OCI-LY7 (cell line): ENCODE results near the gene TNFAIP1. TPM values are rescaled to one million over a fixed set of nuclear protein-coding genes. Genes with fewer than 3 reads are reported as not detected.

Source experiments
- BruUV-seq: library from RNA; stranded (reverse); fragments of 400-500 nt; replicated peaks from 2 replicates; lab custom pipeline; 2021; lab: Mats Ljungman, UMichigan
- CTCF ChIA-PET: fragments of 300-600 bp; sonication (Branson Sonifier 250); formaldehyde crosslinking; loops from one replicate; lab custom pipeline; 2022; ENCODE audit warnings: antibody characterized with exemption; ENCODE audit not compliant: unreplicated experiment; lab: Charles Lee
- POLR2A ChIA-PET: fragments of 300-600 bp; sonication (Branson Sonifier 250); formaldehyde crosslinking; loops from one replicate; lab custom pipeline; 2022; ENCODE audit warnings: antibody characterized with exemption; lab: Charles Lee
- DNase-seq: peaks from one replicate; pipeline ENCODE4 v3.0.0-alpha.2; 2015; ENCODE audit warnings: low spot score
- H2AFZ ChIP-seq: fragments of 200-600 bp; sonication (generic), shearing (Covaris generic); 2 replicates; pipeline ENCODE4 v1.6.1; 2014; ENCODE audit warnings: mild to moderate bottlenecking, antibody characterized with exemption, low read length, moderate library complexity
- H3K27ac ChIP-seq: fragments of 200-600 bp; sonication (generic); 2 replicates; pipeline ENCODE4 v1.5.1; 2014; ENCODE audit warnings: mixed run types, low read depth, mild to moderate bottlenecking, moderate library complexity, low read length, inconsistent platforms; ENCODE audit not compliant: poor library complexity, severe bottlenecking
- H3K36me3 ChIP-seq: fragments of 200-600 bp; sonication (generic); 2 replicates; pipeline ENCODE4 v1.6.1; 2014; ENCODE audit warnings: mild to moderate bottlenecking, antibody characterized with exemption, low read length, moderate library complexity, mixed read lengths; ENCODE audit not compliant: insufficient read depth
- H3K4me1 ChIP-seq: fragments of 200-600 bp; sonication (generic); 2 replicates; pipeline ENCODE4 v1.5.1; 2014; ENCODE audit warnings: mild to moderate bottlenecking, low read length; ENCODE audit not compliant: insufficient read depth, poor library complexity, severe bottlenecking
- H3K4me2 ChIP-seq: fragments of 200-600 bp; sonication (generic); 2 replicates; pipeline ENCODE4 v1.6.1; 2014; ENCODE audit warnings: mild to moderate bottlenecking, low read length
- H3K4me3 ChIP-seq: fragments of 200-600 bp; sonication (generic); 2 replicates; pipeline ENCODE4 v1.5.1; 2014; ENCODE audit warnings: mild to moderate bottlenecking, low read depth, low read length; ENCODE audit not compliant: poor library complexity, severe bottlenecking
- H3K79me2 ChIP-seq: fragments of 200-600 bp; sonication (generic); 2 replicates; pipeline ENCODE4 v1.6.1; 2016; ENCODE audit warnings: low read depth, mild to moderate bottlenecking, low read length, moderate library complexity, mixed read lengths; ENCODE audit not compliant: insufficient read depth
- H3K9me2 ChIP-seq: fragments of 200-600 bp; sonication (generic); 2 replicates; pipeline ENCODE4 v1.6.1; 2016; ENCODE audit warnings: mild to moderate bottlenecking, low read length, mixed read lengths; ENCODE audit not compliant: insufficient read depth
- H3K9me3 ChIP-seq: fragments of 200-600 bp; sonication (generic); 2 replicates; pipeline ENCODE4 v1.6.1; 2014; ENCODE audit warnings: mild to moderate bottlenecking, mixed run types, low read length, mixed read lengths
- H4K20me1 ChIP-seq: fragments of 200-600 bp; sonication (generic); 2 replicates; pipeline ENCODE4 v1.6.1; 2014; ENCODE audit warnings: mild to moderate bottlenecking, antibody characterized with exemption, low read length, moderate library complexity, mixed read lengths; ENCODE audit not compliant: insufficient read depth
- EZH2phosphoT487 ChIP-seq: fragments of 200-600 bp; sonication (generic); IDR thresholded peaks from 2 replicates; pipeline ENCODE4 v1.6.1; 2018; ENCODE audit warnings: low read depth, borderline replicate concordance, mild to moderate bottlenecking, mixed run types, antibody characterized with exemption, low read length, moderate library complexity, mixed read lengths
- intact Hi-C: fragments of 100-400 bp; cut with micrococcal nuclease; formaldehyde crosslinking; loops from one replicate; pipeline ENCODE4 v1.10.0; 2022; ENCODE audit not compliant: unreplicated experiment
- total RNA-seq, 2 experiments: library from RNA; depleted of rRNA in 1 of 2; stranded (reverse); fragments of >200 nt in 1 of 2; shearing (Covaris generic) in 1 of 2; gene quantifications; 2 replicates each; pipeline ENCODE4 v1.2.3, GENCODE V29; 2014 to 2022
- TF ChIP-seq, protein P1 (sequence below): fragments of 200-600 bp; sonication (generic); conservative IDR thresholded peaks from 2 replicates; pipeline ENCODE4 v1.5.1; 2014; ENCODE audit warnings: mild to moderate bottlenecking, antibody characterized with exemption, low read length, moderate library complexity, mixed read lengths

The TNFAIP1 gene
- total RNA-seq, 2 experiments from 2014 or later, result 14.7 to 15.5 TPM

DNA sequence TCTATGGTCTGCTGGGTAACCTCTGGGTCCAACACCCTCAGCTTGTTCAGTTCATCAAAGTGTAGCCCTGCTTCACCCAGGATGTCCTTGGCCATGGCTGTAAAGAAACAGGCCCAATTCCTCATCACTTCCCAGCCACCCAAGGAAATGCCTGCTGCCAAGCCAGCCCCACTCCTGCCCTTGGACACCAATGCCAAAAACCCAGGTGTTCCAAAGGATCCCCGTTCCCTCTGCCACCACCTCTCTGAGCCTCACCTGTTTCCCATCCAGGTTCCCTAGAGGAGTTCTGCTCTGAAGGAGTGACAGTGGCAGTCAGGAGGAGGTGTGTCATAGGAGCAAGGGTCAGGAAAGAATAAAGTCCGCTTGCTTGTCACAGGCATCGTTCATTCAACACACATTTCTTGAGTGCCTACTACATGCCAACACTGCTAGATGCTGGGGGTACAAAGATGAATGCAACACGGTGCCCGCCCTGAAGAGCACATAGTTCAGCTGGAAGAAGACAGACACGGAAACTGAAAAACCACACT is 3.6 kb upstream of the TNFAIP1 start:
- POLR2A ChIA-PET, result no interaction called here
- intact Hi-C loops, result no loop called here
- BruUV-seq, result no TSS peak

DNA sequence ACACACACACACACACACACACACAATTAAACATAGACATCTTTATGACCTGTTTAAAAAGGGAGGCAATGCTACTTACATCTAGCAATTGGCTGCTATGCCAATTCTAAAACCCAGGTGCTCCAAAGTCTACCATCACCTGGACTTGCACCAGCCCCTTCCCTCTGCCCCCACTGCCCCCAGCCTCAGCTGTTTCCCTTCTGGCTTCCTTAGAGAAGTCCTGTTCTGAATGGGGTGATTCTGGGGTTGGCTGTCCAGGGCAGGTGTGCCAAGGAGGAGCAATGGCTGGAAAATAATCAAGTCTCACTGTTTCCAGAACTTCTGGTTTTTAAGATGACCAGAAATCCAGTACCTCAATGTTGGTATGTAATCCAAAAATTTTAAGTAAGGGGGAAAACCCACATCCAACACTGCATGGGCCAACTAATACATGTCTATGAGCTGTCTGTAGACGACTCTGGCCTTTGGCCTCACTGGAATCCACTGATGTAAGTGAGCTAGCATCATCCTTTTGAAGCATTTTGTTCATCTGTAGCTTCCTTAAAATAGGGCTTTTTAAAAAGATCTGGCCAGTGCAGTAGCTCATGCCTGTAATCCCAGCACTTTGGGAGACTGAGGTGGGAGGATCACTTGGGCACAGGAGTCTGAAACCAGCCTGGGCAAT is 2.3 kb upstream of the TNFAIP1 start:
- no peak overlapping the region for H3K4me3 ChIP-seq
- no peak overlapping the region; the same call in 1 of the 2 replicates for H3K4me2 ChIP-seq
- POLR2A ChIA-PET, result interaction anchor here (0.5 kb wide), 1 partner anchor 85 kb away, joined by 3 read pairs; no protein-coding TSS in a partner anchor
- H2AFZ ChIP-seq, result no peak overlapping the region
- peaks cover 14% of the 10 kb centered on the region for H3K36me3 ChIP-seq
- no peak for TF ChIP-seq EZH2phosphoT487
- TF ChIP-seq, protein P1, sequence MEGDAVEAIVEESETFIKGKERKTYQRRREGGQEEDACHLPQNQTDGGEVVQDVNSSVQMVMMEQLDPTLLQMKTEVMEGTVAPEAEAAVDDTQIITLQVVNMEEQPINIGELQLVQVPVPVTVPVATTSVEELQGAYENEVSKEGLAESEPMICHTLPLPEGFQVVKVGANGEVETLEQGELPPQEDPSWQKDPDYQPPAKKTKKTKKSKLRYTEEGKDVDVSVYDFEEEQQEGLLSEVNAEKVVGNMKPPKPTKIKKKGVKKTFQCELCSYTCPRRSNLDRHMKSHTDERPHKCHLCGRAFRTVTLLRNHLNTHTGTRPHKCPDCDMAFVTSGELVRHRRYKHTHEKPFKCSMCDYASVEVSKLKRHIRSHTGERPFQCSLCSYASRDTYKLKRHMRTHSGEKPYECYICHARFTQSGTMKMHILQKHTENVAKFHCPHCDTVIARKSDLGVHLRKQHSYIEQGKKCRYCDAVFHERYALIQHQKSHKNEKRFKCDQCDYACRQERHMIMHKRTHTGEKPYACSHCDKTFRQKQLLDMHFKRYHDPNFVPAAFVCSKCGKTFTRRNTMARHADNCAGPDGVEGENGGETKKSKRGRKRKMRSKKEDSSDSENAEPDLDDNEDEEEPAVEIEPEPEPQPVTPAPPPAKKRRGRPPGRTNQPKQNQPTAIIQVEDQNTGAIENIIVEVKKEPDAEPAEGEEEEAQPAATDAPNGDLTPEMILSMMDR, result no peak
- CTCF ChIA-PET, result no interaction called here
- peaks cover 10% of the 10 kb centered on the region; the same call in 1 of the 2 replicates for H3K79me2 ChIP-seq
- intact Hi-C loops, result no loop called here
- no peaks in the 10 kb centered on the region for H4K20me1 ChIP-seq
- BruUV-seq, result no TSS peak
- H3K9me3 ChIP-seq, result no peaks in the 10 kb centered on the region
- no peak overlapping the region for H3K27ac ChIP-seq
- DNase-seq, result no peak
- H3K9me2 ChIP-seq, result no peaks in the 10 kb centered on the region
- peaks cover 22% of the 10 kb centered on the region for H3K4me1 ChIP-seq

More for the DNA sequence above, 3.6 kb upstream of the TNFAIP1 start:
- Histone ChIP-seq H3K4me3 (no peak overlapping the region), H4K20me1 (no peaks in the 10 kb centered on the region), H3K9me3 (no peaks in the 10 kb centered on the region), H3K4me2 (no peak overlapping the region), H3K9me2 (no peaks in the 10 kb centered on the region), H3K36me3 (peaks cover 26% of the 10 kb centered on the region), H3K79me2 (peaks cover 10% of the 10 kb centered on the region; the same call in 1 of the 2 replicates), H2AFZ (no peak overlapping the region), H3K4me1 (peaks cover 16% of the 10 kb centered on the region), H3K27ac (no peak overlapping the region)
- no peak for TF ChIP-seq EZH2phosphoT487
- TF ChIP-seq, protein P1, result no peak
- CTCF ChIA-PET, result no interaction called here
- DNase-seq, result no peak
